GM12874 (cell line): Measurements from ENCODE around the gene MUC3A.

Experiments
- TF ChIP-seq, protein P1 (sequence below): IDR thresholded peaks from 2 replicates; pipeline ENCODE4 v1.5.1; 2011; ENCODE audit warnings: low read depth, mild to moderate bottlenecking, control low read depth, low read length, moderate library complexity; ENCODE audit not compliant: insufficient read depth

MUC3A gene

DNA sequence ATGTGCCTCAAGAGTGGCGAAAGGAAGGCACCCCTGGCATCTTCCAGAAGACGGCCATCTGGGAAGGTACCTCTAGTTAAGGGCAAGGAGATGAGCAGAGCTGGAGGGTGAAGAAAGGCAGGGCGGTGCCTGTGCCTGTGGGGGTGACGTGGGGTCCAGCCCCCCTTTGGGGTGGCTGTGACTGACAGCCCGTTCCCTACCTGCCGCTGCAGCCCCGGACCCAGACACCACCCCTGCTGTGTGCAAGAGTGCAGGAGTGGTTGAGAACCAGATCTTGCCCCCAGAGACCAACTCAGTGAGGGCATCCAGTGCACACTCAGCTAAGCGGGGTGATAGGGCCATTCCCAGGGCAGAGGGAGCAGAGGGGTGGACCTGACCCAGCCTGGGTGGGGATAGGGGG lies 66.3 kb downstream of the MUC3A start:
- TF ChIP-seq, protein P1, sequence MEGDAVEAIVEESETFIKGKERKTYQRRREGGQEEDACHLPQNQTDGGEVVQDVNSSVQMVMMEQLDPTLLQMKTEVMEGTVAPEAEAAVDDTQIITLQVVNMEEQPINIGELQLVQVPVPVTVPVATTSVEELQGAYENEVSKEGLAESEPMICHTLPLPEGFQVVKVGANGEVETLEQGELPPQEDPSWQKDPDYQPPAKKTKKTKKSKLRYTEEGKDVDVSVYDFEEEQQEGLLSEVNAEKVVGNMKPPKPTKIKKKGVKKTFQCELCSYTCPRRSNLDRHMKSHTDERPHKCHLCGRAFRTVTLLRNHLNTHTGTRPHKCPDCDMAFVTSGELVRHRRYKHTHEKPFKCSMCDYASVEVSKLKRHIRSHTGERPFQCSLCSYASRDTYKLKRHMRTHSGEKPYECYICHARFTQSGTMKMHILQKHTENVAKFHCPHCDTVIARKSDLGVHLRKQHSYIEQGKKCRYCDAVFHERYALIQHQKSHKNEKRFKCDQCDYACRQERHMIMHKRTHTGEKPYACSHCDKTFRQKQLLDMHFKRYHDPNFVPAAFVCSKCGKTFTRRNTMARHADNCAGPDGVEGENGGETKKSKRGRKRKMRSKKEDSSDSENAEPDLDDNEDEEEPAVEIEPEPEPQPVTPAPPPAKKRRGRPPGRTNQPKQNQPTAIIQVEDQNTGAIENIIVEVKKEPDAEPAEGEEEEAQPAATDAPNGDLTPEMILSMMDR = no peak

DNA sequence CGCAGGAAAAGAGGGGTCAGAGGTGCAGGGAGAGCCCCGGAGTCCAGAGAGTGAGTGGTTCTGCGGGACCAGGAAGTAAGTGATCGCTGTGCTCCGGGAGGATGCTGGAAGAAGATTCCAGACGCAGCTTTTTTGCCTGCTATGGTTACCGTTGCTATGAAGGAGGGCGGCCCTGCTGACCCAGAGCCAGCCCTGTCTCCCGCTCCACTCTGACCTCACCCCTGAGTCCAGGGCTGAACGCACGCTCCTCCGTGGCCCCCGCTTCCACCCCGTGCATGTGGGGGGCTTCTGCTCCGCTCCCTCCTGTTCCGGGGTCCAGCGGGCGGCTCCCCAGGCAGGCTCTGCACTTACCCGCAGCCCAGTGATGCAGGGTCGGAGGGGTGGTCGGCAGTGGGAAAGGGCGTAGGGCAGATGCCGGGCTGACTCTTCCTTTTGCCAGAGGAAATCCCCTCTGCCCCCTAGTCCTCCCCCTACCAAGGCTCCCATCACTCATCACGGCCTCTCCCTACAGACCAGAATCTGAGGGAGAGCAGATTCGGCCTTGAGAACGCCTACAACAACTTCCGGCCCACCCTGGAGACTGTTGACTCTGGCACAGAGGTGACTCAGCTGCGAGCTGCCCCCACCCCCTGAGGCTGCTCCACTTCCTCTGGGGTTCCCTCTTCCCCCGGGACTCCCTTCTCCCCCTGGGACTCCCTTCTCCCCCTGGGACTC lies 67.9 kb downstream of the MUC3A start:
- TF ChIP-seq, protein P1 = no peak
